SK-N-SH treated with all-trans-retinoic acid at 6 μM for 48 hours (cell line): Measurements from ENCODE around the gene RNF157.

Experiments
- ARNTL ChIP-seq: fragments of 450-650 bp; formaldehyde crosslinking; IDR thresholded peaks from 2 replicates; pipeline ENCODE4 v1.5.0; 2020; ENCODE audit warnings: low read depth, mild to moderate bottlenecking, moderate library complexity, borderline replicate concordance
- BACH2 ChIP-seq: fragments of 250-450 bp; sonication (Bioruptor Pico); IDR thresholded peaks from 2 replicates; pipeline ENCODE4 v1.9.0; 2021; ENCODE audit warnings: mild to moderate bottlenecking, borderline replicate concordance
- CREB5 ChIP-seq: fragments of 250-450 bp; sonication (Bioruptor Pico); IDR thresholded peaks from 2 replicates; pipeline ENCODE4 v1.5.1; 2020; ENCODE audit warnings: low read depth, mild to moderate bottlenecking, moderate library complexity
- GLIS3 ChIP-seq: fragments of 250-450 bp; sonication (Bioruptor Pico); IDR thresholded peaks from 2 replicates; pipeline ENCODE4 v1.5.0; 2020; ENCODE audit warnings: mild to moderate bottlenecking, moderate library complexity
- PATZ1 ChIP-seq: fragments of 250-450 bp; sonication (Bioruptor Pico); IDR thresholded peaks from 2 replicates; pipeline ENCODE4 v1.8.0; 2020; ENCODE audit warnings: mild to moderate bottlenecking, moderate library complexity, borderline replicate concordance
- PPARA ChIP-seq: fragments of 250-450 bp; sonication (Bioruptor Pico); IDR thresholded peaks from 2 replicates; pipeline ENCODE4 v1.5.0; 2020; ENCODE audit warnings: mild to moderate bottlenecking, borderline replicate concordance
- ZFP3 ChIP-seq: fragments of 250-450 bp; sonication (Bioruptor Pico); IDR thresholded peaks from 2 replicates; pipeline ENCODE4 v1.5.0; 2020; ENCODE audit warnings: mild to moderate bottlenecking, moderate library complexity
- ZFP30 ChIP-seq: fragments of 450-650 bp; formaldehyde crosslinking; IDR thresholded peaks from 2 replicates; pipeline ENCODE4 v1.5.0; 2022; ENCODE audit warnings: mild to moderate bottlenecking, moderate library complexity
- ZNF8 ChIP-seq: fragments of 450-650 bp; formaldehyde crosslinking; IDR thresholded peaks from 2 replicates; pipeline ENCODE4 v1.5.0; 2020; ENCODE audit warnings: mild to moderate bottlenecking, moderate library complexity

- TF ChIP-seq BACH2 (CRISPR knock-in tag) (peak; percentile 64; the same call in 1 of the 2 replicates), ZFP30 (CRISPR knock-in tag) (no peak), ARNTL (CRISPR knock-in tag) (no peak), CREB5 (CRISPR knock-in tag) (no peak), ZNF8 (no peak), PPARA (CRISPR knock-in tag) (no peak), PATZ1 (CRISPR knock-in tag) (no peak), GLIS3 (CRISPR knock-in tag) (no peak), ZFP3 (no peak)
These were observed 44.8 kb downstream of the RNF157 start for GRCh38 chr17:76195281-76196096.
